ENCODE measurements around the gene VRK1.

Gene VRK1

DNA sequence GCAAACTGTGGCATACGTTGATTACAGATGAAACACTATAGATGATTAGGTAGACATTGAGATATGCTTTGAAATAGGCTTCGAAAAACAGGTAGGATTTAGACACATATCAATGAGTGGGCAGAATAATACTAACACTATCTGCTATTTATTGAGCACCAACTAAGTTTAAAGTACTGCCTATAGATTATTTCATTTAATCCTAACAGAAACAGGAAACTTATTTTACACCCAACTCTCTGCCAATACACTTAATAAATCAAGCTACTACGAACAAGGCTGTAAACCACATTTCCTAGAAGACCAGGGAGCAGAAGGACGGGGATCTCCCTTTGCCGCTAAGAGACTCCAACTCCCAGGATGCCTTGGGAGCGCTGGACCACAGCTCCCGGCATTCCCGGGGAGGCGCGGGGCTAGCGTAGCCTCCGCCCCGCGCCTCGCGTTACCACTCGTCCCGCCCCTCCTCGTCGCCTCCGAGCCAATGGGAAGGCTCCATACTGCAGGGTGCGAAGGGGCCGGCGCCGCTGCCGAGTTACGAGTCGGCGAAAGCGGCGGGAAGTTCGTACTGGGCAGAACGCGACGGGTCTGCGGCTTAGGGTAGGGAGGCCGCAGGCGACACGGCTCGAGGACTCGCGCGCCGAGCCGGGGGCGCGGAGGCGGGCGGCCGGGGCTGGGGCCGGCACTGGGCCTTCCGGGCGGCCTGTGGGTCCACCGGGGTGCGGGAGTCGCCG, at the start of gene VRK1:
Gene VRK1, plus strand, starts transcription at position 532 of the 731 bp plus-strand sequence. CDS start 36,090 bp downstream, outside the sequence.
- Histone ChIP-seq H3K9ac (no peak within 1 kb of the TSS), H3K4me3 (ENCODE audit: low read depth, low read length) (peak within 1 kb of the TSS; percentile 51), H3K4me2 (ENCODE audit: low read length) (peak within 1 kb of the TSS; percentile 70), H3K9me3 (ENCODE audit: control insufficient read depth, low read length) (no peaks in the 10 kb centered on the region), H3K27me3 (ENCODE audit: control insufficient read depth, insufficient read depth, low read length) (no peaks in the 10 kb centered on the region), H3K36me3 (ENCODE audit: control insufficient read depth, insufficient read depth, low read length) (no peaks in the 10 kb centered on the region), H3K4me1 (no peaks in the 10 kb centered on the region), H3K27ac (no peak within 1 kb of the TSS), H3K79me2 (peaks cover 11% of the 10 kb centered on the region), H2AFZ (peak within 1 kb of the TSS; percentile 90)
- no peak for TF ChIP-seq CTCF (IDR thresholded peaks at IDR 0.05)

DNA sequence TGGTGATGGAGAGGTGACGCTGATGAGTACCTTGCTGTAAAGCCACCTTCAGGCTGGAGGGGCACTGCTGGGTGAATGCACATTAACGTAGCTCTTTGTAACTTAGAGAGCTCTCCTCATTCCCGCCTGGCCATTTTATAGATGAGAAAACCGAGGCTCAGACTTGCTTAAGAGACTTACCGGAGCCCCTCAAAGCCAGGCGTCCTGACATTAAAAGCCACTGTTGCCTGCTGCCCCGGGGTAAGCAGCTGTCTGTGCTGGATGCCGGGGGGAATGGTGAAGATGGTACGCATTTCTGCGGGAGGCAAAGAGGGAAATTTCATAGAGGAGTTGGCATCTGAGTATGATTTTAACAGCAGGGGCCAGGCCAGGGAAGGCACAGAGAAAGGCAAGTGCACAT, 49.6 kb upstream of the VRK1 start:
- H3K79me2 ChIP-seq: no peaks in the 10 kb centered on the region
- no peak overlapping the region for H3K27ac ChIP-seq
- no peaks in the 10 kb centered on the region for H3K4me1 ChIP-seq
- H3K9ac ChIP-seq: no peak overlapping the region
- no peak overlapping the region for H3K4me3 ChIP-seq (ENCODE audit: low read depth, low read length)
- no peak for TF ChIP-seq CTCF (IDR thresholded peaks at IDR 0.05)
- H3K36me3 ChIP-seq (ENCODE audit: control insufficient read depth, insufficient read depth, low read length): no peaks in the 10 kb centered on the region
- H2AFZ ChIP-seq: no peak overlapping the region
- no peak overlapping the region for H3K4me2 ChIP-seq (ENCODE audit: low read length)
- H3K27me3 ChIP-seq (ENCODE audit: control insufficient read depth, insufficient read depth, low read length): no peaks in the 10 kb centered on the region
- no peaks in the 10 kb centered on the region for H3K9me3 ChIP-seq (ENCODE audit: control insufficient read depth, low read length)

DNA sequence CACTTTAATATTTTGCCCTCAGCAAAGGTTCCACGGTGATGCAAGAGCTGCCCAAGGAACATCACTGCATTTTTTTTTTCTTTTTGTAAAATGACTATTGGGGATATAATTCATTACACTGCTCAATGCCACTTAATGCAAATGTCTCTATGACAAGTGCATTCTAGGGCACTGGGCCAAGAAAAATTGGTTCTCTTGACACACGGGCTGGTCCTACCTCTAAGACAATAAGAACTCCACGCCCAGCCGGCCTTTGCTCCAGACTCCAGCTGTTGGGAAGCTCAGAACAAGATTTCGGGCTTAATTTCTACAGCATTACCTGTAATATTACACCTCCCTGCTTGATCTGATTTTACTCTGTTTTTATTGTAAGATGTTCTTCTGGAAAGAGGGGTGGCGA, 48.8 kb upstream of the VRK1 start:
- Histone ChIP-seq H3K36me3 (ENCODE audit: control insufficient read depth, insufficient read depth, low read length) (no peaks in the 10 kb centered on the region), H3K4me3 (ENCODE audit: low read depth, low read length) (no peak overlapping the region), H3K9ac (no peak overlapping the region), H2AFZ (no peak overlapping the region), H3K4me1 (no peaks in the 10 kb centered on the region), H3K79me2 (no peaks in the 10 kb centered on the region), H3K27me3 (ENCODE audit: control insufficient read depth, insufficient read depth, low read length) (no peaks in the 10 kb centered on the region), H3K9me3 (ENCODE audit: control insufficient read depth, low read length) (no peaks in the 10 kb centered on the region), H3K27ac (no peak overlapping the region), H3K4me2 (ENCODE audit: low read length) (no peak overlapping the region)
- TF ChIP-seq CTCF (IDR thresholded peaks at IDR 0.05): no peak

DNA sequence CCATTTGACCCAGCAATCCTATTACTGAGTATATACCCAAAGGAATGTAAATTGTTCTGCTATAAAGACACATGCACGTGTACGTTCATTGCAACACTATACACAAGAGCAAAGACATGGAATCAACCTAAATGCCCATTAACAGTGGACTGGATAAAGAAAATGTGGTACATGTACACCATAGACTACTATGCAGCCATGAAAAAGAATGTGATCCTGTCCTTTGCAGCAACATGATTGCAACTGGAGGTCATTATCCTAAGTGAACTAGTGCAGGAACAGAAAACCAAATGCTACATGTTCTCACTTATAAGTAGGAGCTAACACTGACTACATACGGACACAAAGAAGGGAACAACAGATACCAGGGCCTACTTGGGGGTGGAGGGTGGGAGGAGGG, 45.7 kb upstream of the VRK1 start:
- H3K27ac ChIP-seq: no peak overlapping the region
- H3K4me1 ChIP-seq: no peaks in the 10 kb centered on the region
- no peaks in the 10 kb centered on the region for H3K9me3 ChIP-seq (ENCODE audit: control insufficient read depth, low read length)
- no peak overlapping the region for H3K4me3 ChIP-seq (ENCODE audit: low read depth, low read length)
- H2AFZ ChIP-seq: no peak overlapping the region
- TF ChIP-seq CTCF (IDR thresholded peaks at IDR 0.05): no peak
- H3K36me3 ChIP-seq (ENCODE audit: control insufficient read depth, insufficient read depth, low read length): no peaks in the 10 kb centered on the region
- no peak overlapping the region for H3K4me2 ChIP-seq (ENCODE audit: low read length)
- no peaks in the 10 kb centered on the region for H3K79me2 ChIP-seq
- no peak overlapping the region for H3K9ac ChIP-seq
- H3K27me3 ChIP-seq (ENCODE audit: control insufficient read depth, insufficient read depth, low read length): no peaks in the 10 kb centered on the region

DNA sequence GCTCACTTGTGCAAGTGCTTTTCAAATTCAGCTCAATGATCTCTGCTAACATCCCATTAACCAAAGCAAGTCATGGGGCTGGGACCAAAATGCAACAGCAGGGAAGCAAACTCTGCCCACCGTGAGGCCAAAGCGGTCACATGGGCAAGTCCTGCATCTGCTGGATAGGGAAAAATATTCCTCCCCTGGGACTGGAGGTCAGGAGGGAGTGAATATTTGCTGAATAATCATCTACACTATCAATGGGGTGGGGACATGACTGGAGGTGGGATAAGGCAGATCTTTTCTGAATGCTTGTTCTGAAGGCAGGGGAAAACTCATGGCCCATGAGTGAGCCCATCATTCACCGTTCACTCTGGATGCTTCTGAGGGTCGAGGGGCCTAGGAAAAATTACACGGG, 45.1 kb upstream of the VRK1 start:
- Histone ChIP-seq H3K27me3 (ENCODE audit: control insufficient read depth, insufficient read depth, low read length) (no peaks in the 10 kb centered on the region), H2AFZ (no peak overlapping the region), H3K36me3 (ENCODE audit: control insufficient read depth, insufficient read depth, low read length) (no peaks in the 10 kb centered on the region), H3K79me2 (no peaks in the 10 kb centered on the region), H3K27ac (no peak overlapping the region), H3K4me1 (no peaks in the 10 kb centered on the region), H3K9me3 (ENCODE audit: control insufficient read depth, low read length) (no peaks in the 10 kb centered on the region), H3K4me3 (ENCODE audit: low read depth, low read length) (no peak overlapping the region), H3K4me2 (ENCODE audit: low read length) (no peak overlapping the region), H3K9ac (no peak overlapping the region)
- TF ChIP-seq CTCF (IDR thresholded peaks at IDR 0.05): no peak

All from parathyroid adenoma (tissue), 2 donors.